Mononuclear cell (primary cell): ENCODE data around the gene CTSA. TPM values are rescaled to one million over a fixed set of nuclear protein-coding genes. Genes with fewer than 3 reads are reported as not detected.
"Not testable (repeated sequence)": the region's sequence is repeated elsewhere in the genome, so short reads cannot be mapped to it uniquely, and the experiment has no call there.

Experiments
- H3K27me3 ChIP-seq: 2 replicates; pipeline ENCODE4 v1.6.0; 2011; ENCODE audit warnings: low read length, control low read depth; ENCODE audit not compliant: insufficient read depth
- H3K4me1 ChIP-seq: 2 replicates; pipeline ENCODE4 v1.5.1; 2011; ENCODE audit warnings: mild to moderate bottlenecking, low read length, control low read depth; ENCODE audit not compliant: insufficient read depth
- H3K4me3 ChIP-seq: 2 replicates; pipeline ENCODE4 v1.5.1; 2011; ENCODE audit warnings: mild to moderate bottlenecking, low read length, moderate library complexity
- H3K9me3 ChIP-seq: 2 replicates; pipeline ENCODE4 v1.5.1; 2011; ENCODE audit warnings: low read depth, mild to moderate bottlenecking, control low read depth, low read length
- total RNA-seq: library from RNA; depleted of rRNA; stranded (reverse); fragments of >200 nt; gene quantifications from one replicate; pipeline ENCODE4 v1.2.3, GENCODE V29; 2012

CTSA gene
- total RNA-seq, 1 donor: 111 TPM

GRCh38 chr20:45913116-45913515 lies 22.0 kb downstream of the CTSA start:
- Histone ChIP-seq H3K9me3 (no peaks in the 10 kb centered on the region), H3K27me3 (no peaks in the 10 kb centered on the region), H3K4me1 (peaks cover 56% of the 10 kb centered on the region), H3K4me3 (no peak overlapping the region)

GRCh38 chr20:45917790-45918141 lies 26.6 kb downstream of the CTSA start:
- Histone ChIP-seq H3K27me3 (no peaks in the 10 kb centered on the region), H3K9me3 (no peaks in the 10 kb centered on the region), H3K4me3 (no peak overlapping the region), H3K4me1 (peaks cover 26% of the 10 kb centered on the region)

- no peak overlapping the region for H3K4me3 ChIP-seq
- no peaks in the 10 kb centered on the region for H3K9me3 ChIP-seq
- H3K27me3 ChIP-seq: no peaks in the 10 kb centered on the region
- peaks cover 25% of the 10 kb centered on the region for H3K4me1 ChIP-seq
Measured at GRCh38 chr20:45918182-45918737, 27.1 kb downstream of the CTSA start.

GRCh38 chr20:45918779-45919537 lies 27.8 kb downstream of the CTSA start:
- Histone ChIP-seq H3K4me3 (no peak overlapping the region), H3K27me3 (no peaks in the 10 kb centered on the region), H3K9me3 (no peaks in the 10 kb centered on the region), H3K4me1 (peaks cover 18% of the 10 kb centered on the region)

- H3K4me1 ChIP-seq: peaks cover 14% of the 10 kb centered on the region
- H3K27me3 ChIP-seq: no peaks in the 10 kb centered on the region
- H3K9me3 ChIP-seq: no peaks in the 10 kb centered on the region
- no peak overlapping the region for H3K4me3 ChIP-seq
Measured at GRCh38 chr20:45919542-45920399, 28.6 kb downstream of the CTSA start.

- Histone ChIP-seq H3K9me3 (no peaks in the 10 kb centered on the region), H3K27me3 (no peaks in the 10 kb centered on the region), H3K4me1 (peaks cover 7% of the 10 kb centered on the region), H3K4me3 (no peak overlapping the region)
Measured at GRCh38 chr20:45920462-45921336, 29.6 kb downstream of the CTSA start.

GRCh38 chr20:45921337-45922189 lies 30.4 kb downstream of the CTSA start:
- H3K4me3 ChIP-seq: no peak overlapping the region
- no peaks in the 10 kb centered on the region for H3K9me3 ChIP-seq
- no peaks in the 10 kb centered on the region for H3K27me3 ChIP-seq
- H3K4me1 ChIP-seq: peaks cover 7% of the 10 kb centered on the region

GRCh38 chr20:45924391-45925261 lies 33.5 kb downstream of the CTSA start:
- Histone ChIP-seq H3K27me3 (no peaks in the 10 kb centered on the region), H3K4me3 (no peak overlapping the region), H3K9me3 (no peaks in the 10 kb centered on the region), H3K4me1 (peaks cover 7% of the 10 kb centered on the region)

- Histone ChIP-seq H3K4me3 (no peak overlapping the region), H3K9me3 (no peaks in the 10 kb centered on the region), H3K4me1 (peaks cover 4% of the 10 kb centered on the region), H3K27me3 (no peaks in the 10 kb centered on the region)
Measured at GRCh38 chr20:45925821-45926506, 34.8 kb downstream of the CTSA start.

GRCh38 chr20:45926731-45927070 lies 35.6 kb downstream of the CTSA start:
- Histone ChIP-seq H3K9me3 (no peaks in the 10 kb centered on the region), H3K4me1 (peaks cover 4% of the 10 kb centered on the region), H3K27me3 (no peaks in the 10 kb centered on the region), H3K4me3 (no peak overlapping the region)

GRCh38 chr20:45927071-45927878 lies 36.1 kb downstream of the CTSA start:
- Histone ChIP-seq H3K27me3 (no peaks in the 10 kb centered on the region), H3K4me1 (peaks cover 4% of the 10 kb centered on the region), H3K4me3 (no peak overlapping the region), H3K9me3 (no peaks in the 10 kb centered on the region)

- H3K4me1 ChIP-seq: peaks cover 20% of the 10 kb centered on the region
- not testable (repeated sequence) for H3K4me3 ChIP-seq, H3K27me3 ChIP-seq, H3K9me3 ChIP-seq
Measured at GRCh38 chr20:45931680-45932079, 40.5 kb downstream of the CTSA start.
